ENCODE measurements around the gene GPSM1.
"Not testable (repeated sequence)": the region's sequence is repeated elsewhere in the genome, so short reads cannot be mapped to it uniquely, and the experiment has no call there.

- TF ChIP-seq CTCF (IDR thresholded peaks at IDR 0.05; ENCODE audit: borderline replicate concordance, extremely low read depth, low read length, poor library complexity, severe bottlenecking); EZH2 (IDR thresholded peaks at IDR 0.05; ENCODE audit: borderline replicate concordance, low read depth, low read length, severe bottlenecking): not testable (repeated sequence)
Measured at GRCh38 chr9:136319955-136320354, 7.4 kb upstream of the GPSM1 start.

Data from DND-41 (cell line).